HCT116 (cell line): ENCODE measurements around the gene RYR2. TPM values are rescaled to one million over a fixed set of nuclear protein-coding genes. Genes with fewer than 3 reads are reported as not detected.

Experiments
- ATAC-seq: fragments of 200-7000 bp; cut with Tn5 transposase; 2 replicates; pipeline ENCODE4 v1.9.1; 2020; ENCODE audit warnings: mild to moderate bottlenecking, moderate library complexity
- BruUV-seq: library from RNA; stranded (reverse); fragments of 400-500 nt; replicated peaks from 2 replicates; lab custom pipeline; 2021; lab: Mats Ljungman, UMichigan
- CTCF ChIA-PET: fragments of 300-600 bp; sonication (Branson Sonifier 250); formaldehyde crosslinking; loops from one replicate; lab custom pipeline; 2021; ENCODE audit warnings: antibody characterized with exemption; lab: Charles Lee
- POLR2A ChIA-PET: fragments of 300-600, 350-600 bp; sonication (Branson Sonifier 250); formaldehyde crosslinking; loops from one replicate; lab custom pipeline; 2021; ENCODE audit warnings: antibody characterized with exemption; lab: Charles Lee
- RAD21 ChIA-PET, 2 experiments: fragments of 300-600 bp; sonication (Branson Sonifier 250); formaldehyde crosslinking; loops; one replicate each; lab custom pipeline; 2023; ENCODE audit warnings: low total read pairs in 2 of 2; ENCODE audit not compliant: uncharacterized antibody in 2 of 2, unreplicated experiment in 2 of 2, low non-redundant PET in 1 of 2; lab: Charles Lee
- DNase-seq: peaks from one replicate; pipeline ENCODE4 v3.0.0-alpha.2; 2010; ENCODE audit warnings: low read depth, low spot score
- H2AFZ ChIP-seq: fragments of 200-600 bp; shearing (Covaris generic), sonication (generic); 2 replicates; pipeline ENCODE4 v1.6.1; 2017; ENCODE audit warnings: low read depth, mixed run types, mixed read lengths, antibody characterized with exemption, low read length; ENCODE audit not compliant: poor library complexity, severe bottlenecking
- H3K27ac ChIP-seq: 2 replicates; pipeline ENCODE4 v1.5.1; 2012; ENCODE audit warnings: low read depth, low read length
- H3K27me3 ChIP-seq: fragments of 200-600 bp; sonication (generic); 2 replicates; pipeline ENCODE4 v1.6.1; 2016; ENCODE audit warnings: mixed run types, low read length, mixed read lengths; ENCODE audit not compliant: insufficient read depth
- H3K36me3 ChIP-seq, 2 experiments: fragments of 200-500 bp in 1 of 2; fragments of 200-600 bp in 1 of 2; sonication (Bioruptor generic) in 1 of 2; sonication (generic) in 1 of 2; 2 replicates each; pipeline versions ENCODE4 v1.5.1 to v1.6.1; 2014 to 2016; ENCODE audit warnings: low read length in 2 of 2, inconsistent platforms in 1 of 2, mixed read lengths in 1 of 2, mixed run types in 1 of 2; ENCODE audit not compliant: insufficient read depth in 2 of 2, control insufficient read depth in 1 of 2
- H3K4me1 ChIP-seq, 2 experiments: fragments of 200-600 bp in 1 of 2; sonication (generic) in 1 of 2; 2 replicates each; pipeline versions ENCODE4 v1.5.1 to v1.6.1; 2012 to 2017; ENCODE audit warnings: low read length in 2 of 2, inconsistent platforms in 1 of 2, mild to moderate bottlenecking in 1 of 2, mixed read lengths in 1 of 2, mixed run types in 1 of 2, moderate library complexity in 1 of 2; ENCODE audit not compliant: insufficient read depth in 2 of 2, control insufficient read depth in 1 of 2
- H3K4me2 ChIP-seq: fragments of 200-600 bp; sonication (generic); 2 replicates; pipeline ENCODE4 v1.6.1; 2017; ENCODE audit warnings: mixed run types, low read length, mixed read lengths
- H3K4me3 ChIP-seq, 2 experiments: fragments of 200-600 bp in 1 of 2; sonication (generic) in 1 of 2; replicated peaks in 1 of 2; 2 replicates each; pipeline ENCODE4 v1.5.1; 2011 to 2016; ENCODE audit warnings: low read length in 2 of 2, control low read depth in 1 of 2, low read depth in 1 of 2, mild to moderate bottlenecking in 1 of 2, mixed read lengths in 1 of 2, mixed run types in 1 of 2
- H3K79me2 ChIP-seq: fragments of 200-600 bp; sonication (generic); 2 replicates; pipeline ENCODE4 v1.6.1; 2017; ENCODE audit warnings: mild to moderate bottlenecking, mixed run types, low read length, moderate library complexity, mixed read lengths; ENCODE audit not compliant: insufficient read depth
- H3K9ac ChIP-seq: fragments of 200-600 bp; sonication (generic); 2 replicates; pipeline ENCODE4 v1.6.1; 2016; ENCODE audit warnings: low read length, mixed read lengths
- H3K9me2 ChIP-seq: fragments of 200-600 bp; sonication (generic), shearing (Covaris generic); 2 replicates; pipeline ENCODE4 v1.6.1; 2017; ENCODE audit warnings: mixed run types, mild to moderate bottlenecking, moderate library complexity; ENCODE audit not compliant: insufficient read depth
- H3K9me3 ChIP-seq, 2 experiments: fragments of 200-500 bp in 1 of 2; fragments of 200-600 bp in 1 of 2; sonication (Bioruptor generic) in 1 of 2; sonication (generic) in 1 of 2; 2 replicates each; pipeline ENCODE4 v1.6.1; 2014 to 2017; ENCODE audit warnings: low read length in 2 of 2, mixed read lengths in 2 of 2, inconsistent platforms in 1 of 2, low read depth in 1 of 2, mild to moderate bottlenecking in 1 of 2, mixed run types in 1 of 2, moderate library complexity in 1 of 2; ENCODE audit not compliant: control insufficient read depth in 1 of 2, insufficient read depth in 1 of 2
- H4K20me1 ChIP-seq: fragments of 200-600 bp; sonication (generic), shearing (Covaris generic); 2 replicates; pipeline ENCODE4 v1.6.1; 2017; ENCODE audit warnings: mixed run types, mild to moderate bottlenecking, moderate library complexity; ENCODE audit not compliant: insufficient read depth
- CBX3 ChIP-seq: IDR thresholded peaks from 2 replicates; pipeline ENCODE4 v1.6.1; 2012; ENCODE audit warnings: low read depth
- CEBPB ChIP-seq: IDR thresholded peaks from 2 replicates; pipeline ENCODE4 v1.6.1; 2012; ENCODE audit warnings: low read depth
- POLR2AphosphoS5 ChIP-seq: IDR thresholded peaks from 2 replicates; pipeline ENCODE4 v1.6.1; 2011; ENCODE audit warnings: mild to moderate bottlenecking, low read depth, low read length, moderate library complexity
- REST ChIP-seq: IDR thresholded peaks from 2 replicates; pipeline ENCODE4 v1.6.1; 2012; ENCODE audit warnings: low read depth
- SRF ChIP-seq: IDR thresholded peaks from 2 replicates; pipeline ENCODE4 v1.6.1; 2012; ENCODE audit warnings: low read depth
- YY1 ChIP-seq: IDR thresholded peaks from 2 replicates; pipeline ENCODE4 v1.6.1; 2011; ENCODE audit warnings: low read length, low read depth, moderate library complexity, mild to moderate bottlenecking; ENCODE audit not compliant: insufficient replicate concordance; ENCODE audit errors: extremely low read depth
- ZNF274 ChIP-seq: fragments of 200-500 bp; sonication (Bioruptor generic); IDR thresholded peaks from 2 replicates; pipeline ENCODE4 v1.6.1; 2014; ENCODE audit warnings: mild to moderate bottlenecking, low read depth, low read length, inconsistent platforms
- intact Hi-C: fragments of 100-400 bp; cut with micrococcal nuclease; formaldehyde crosslinking; loops from 2 replicates; pipeline ENCODE4 v1.10.0; 2022
- total RNA-seq: library from RNA; stranded (reverse); gene quantifications from one replicate; pipeline ENCODE4 v1.2.1, GENCODE V29; 2021; ENCODE audit not compliant: unreplicated experiment

Gene RYR2
- total RNA-seq, 1 experiment from 2014 or later = 0.02 TPM

- DNase-seq (no peak), ATAC-seq (no peak)
- Histone ChIP-seq H4K20me1 (no peaks in the 10 kb centered on the region), H3K36me3 (no peaks in the 10 kb centered on the region), H3K27ac (no peak overlapping the region), H3K9me3 (peaks cover 0 to 9% of the 10 kb centered on the region in 2 experiments; a peak in 2 of 4 replicates), H2AFZ (no peak overlapping the region), H3K27me3 (no peaks in the 10 kb centered on the region), H3K9ac (no peak overlapping the region), H3K4me3 (no peak overlapping the region), H3K4me1 (no peaks in the 10 kb centered on the region), H3K9me2 (no peaks in the 10 kb centered on the region), H3K4me2 (no peak overlapping the region), H3K79me2 (no peaks in the 10 kb centered on the region)
- intact Hi-C loops = no loop called here
- ChIA-PET RAD21 (no interaction called here), CTCF (no interaction called here), POLR2A (no interaction called here)
- BruUV-seq = no TSS peak
- TF ChIP-seq ZNF274 (no peak), POLR2AphosphoS5 (no peak), SRF (no peak), REST (no peak), YY1 (no peak), CBX3 (no peak), CEBPB (no peak)
These were observed 796.3 kb downstream of the RYR2 start for GRCh38 chr1:237838320-237838719.
